HG03095 (cell line): ENCODE results near the gene USP32.
"Not testable (repeated sequence)": the region's sequence is repeated elsewhere in the genome, so short reads cannot be mapped to it uniquely, and the experiment has no call there.

Experiments
- ATAC-seq: cut with Tn5 transposase; IDR thresholded peaks from one replicate; pipeline ENCODE4 v1.9.1; 2021; ENCODE audit warnings: moderate library complexity; ENCODE audit not compliant: unreplicated experiment

USP32 gene

DNA sequence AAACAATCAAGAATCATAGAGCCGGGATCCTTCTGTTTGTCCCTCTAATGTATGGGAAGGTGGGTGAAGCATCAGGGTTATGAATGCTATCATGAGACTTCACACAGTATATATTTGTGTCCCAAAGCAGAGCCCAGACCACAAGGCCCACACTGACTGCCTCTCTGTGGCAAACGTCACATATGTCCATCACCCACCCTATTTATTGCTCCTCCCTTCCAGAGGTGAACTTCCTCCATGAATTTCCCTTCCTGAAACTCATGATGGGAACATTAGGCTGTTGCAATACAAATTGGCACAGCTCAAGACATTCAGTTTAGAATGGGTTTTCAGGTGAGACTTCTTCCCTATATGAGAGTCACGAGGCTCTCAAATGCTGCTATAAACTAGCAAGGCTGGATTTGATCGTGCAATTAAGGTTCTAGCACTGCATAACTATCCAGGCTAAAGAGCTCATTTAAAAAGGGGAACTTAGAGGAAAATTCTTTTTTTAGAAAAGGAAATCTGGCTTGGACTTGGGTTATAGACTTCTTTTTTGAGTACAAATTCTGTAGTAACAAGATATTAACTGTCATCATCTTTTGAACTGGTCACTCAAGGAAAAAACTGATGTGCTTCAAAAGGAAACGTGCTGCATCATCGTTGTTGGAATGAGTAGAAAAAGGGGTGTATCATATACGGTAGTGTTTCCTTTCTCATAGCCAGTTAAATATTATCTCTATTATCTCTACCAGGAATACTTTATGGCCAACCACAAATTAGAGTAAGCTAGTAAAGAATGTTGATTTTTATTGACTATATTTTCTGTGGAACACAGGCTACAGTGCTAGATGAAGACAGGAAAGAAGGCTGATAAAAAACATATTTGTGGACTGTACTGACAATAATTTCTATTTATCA is 204.8 kb downstream of the USP32 start:
- not testable (repeated sequence) for ATAC-seq

GRCh38 chr17:60186372-60186771 is 205.6 kb downstream of the USP32 start:
- ATAC-seq = not testable (repeated sequence)

- ATAC-seq = not testable (repeated sequence)
Measured at GRCh38 chr17:60180380-60180779, 211.6 kb downstream of the USP32 start.

DNA sequence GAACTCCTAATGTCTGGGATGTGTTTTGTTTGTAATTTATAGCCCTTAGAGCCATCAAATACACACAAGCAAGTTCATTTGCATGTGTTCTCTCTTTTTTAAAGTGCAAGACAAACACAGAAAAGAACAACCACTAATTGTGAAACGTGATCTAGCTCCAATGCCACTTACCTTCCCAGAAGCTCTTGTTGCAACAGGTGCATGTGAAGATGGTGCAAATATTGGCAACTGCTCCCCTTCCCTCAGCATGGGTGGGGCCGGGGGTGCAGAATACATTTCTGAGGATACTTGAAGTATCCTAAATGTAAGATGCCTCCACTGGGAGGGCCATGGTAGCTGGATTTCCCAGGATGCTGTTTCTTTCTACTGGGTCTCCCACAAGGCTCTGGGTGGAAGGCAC is 213.8 kb downstream of the USP32 start:
- not testable (repeated sequence) for ATAC-seq

DNA sequence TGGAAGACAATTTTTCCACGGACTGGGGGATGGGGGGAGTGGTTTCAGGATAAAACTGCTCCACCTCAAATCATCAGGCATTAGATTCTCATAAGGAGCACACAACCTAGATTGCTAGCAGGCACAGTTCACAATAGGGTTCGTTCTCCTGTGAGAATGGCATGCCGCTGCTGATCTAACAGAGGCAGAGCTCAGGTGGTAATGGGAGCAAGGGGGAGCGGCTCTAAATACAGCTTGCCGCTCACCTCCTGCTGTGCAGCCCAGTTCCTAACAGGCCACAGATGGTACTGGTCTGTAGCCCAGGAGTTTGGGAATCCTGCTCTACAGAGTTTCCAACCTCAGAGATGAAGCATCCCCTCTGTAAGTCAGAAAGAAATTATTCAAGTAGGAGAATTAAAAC is 215.2 kb downstream of the USP32 start:
- ATAC-seq = not testable (repeated sequence)

GRCh38 chr17:60174767-60175166 is 217.2 kb downstream of the USP32 start:
- ATAC-seq = not testable (repeated sequence)

GRCh38 chr17:60174035-60174434 is 217.9 kb downstream of the USP32 start:
- no peak for ATAC-seq

DNA sequence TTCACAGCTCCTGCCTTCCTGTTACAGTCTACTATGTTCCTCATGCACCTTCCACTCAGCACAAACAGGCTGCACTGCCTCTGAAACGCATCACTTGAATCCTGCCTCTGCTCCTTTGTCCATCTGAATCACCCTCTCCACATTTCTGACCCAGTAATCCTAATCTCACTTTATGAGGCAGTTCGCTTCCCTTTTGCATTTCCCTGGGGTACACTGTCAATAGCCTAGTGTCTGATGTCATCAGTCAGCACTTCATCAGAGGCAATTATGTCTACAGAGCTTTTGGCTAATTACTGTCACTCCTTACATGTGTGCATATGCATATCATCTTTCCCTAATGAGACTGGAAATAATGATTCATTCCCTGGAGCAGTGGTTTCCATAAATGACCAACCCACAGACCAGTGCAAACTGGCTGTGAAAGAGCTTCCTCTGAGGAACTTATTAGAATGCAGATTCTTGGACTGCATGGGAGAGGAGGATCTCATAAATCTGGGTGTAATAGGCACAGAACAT is 218.6 kb downstream of the USP32 start:
- no peak for ATAC-seq

DNA sequence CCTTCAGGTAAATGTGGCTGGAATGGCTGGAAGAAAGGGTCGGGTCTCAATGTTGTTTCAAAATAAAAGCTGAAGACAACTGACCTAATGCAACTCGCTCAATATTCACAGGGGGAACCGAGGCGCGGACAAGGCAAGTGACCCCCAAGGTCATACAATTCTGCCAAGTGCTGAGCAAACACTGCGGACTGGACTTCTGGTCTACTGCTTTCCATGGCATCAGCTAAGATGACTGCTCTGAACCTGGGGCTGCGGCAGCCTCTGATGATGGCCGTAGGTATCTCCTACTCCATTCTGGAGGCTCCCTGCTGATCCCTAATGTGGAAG is 220.2 kb downstream of the USP32 start:
- no peak for ATAC-seq

- ATAC-seq = no peak
Measured at GRCh38 chr17:60170835-60171752, 220.8 kb downstream of the USP32 start.

GRCh38 chr17:60169921-60170817 is 221.8 kb downstream of the USP32 start:
- no peak for ATAC-seq

GRCh38 chr17:60168654-60169053 is 223.3 kb downstream of the USP32 start:
- ATAC-seq = no peak

DNA sequence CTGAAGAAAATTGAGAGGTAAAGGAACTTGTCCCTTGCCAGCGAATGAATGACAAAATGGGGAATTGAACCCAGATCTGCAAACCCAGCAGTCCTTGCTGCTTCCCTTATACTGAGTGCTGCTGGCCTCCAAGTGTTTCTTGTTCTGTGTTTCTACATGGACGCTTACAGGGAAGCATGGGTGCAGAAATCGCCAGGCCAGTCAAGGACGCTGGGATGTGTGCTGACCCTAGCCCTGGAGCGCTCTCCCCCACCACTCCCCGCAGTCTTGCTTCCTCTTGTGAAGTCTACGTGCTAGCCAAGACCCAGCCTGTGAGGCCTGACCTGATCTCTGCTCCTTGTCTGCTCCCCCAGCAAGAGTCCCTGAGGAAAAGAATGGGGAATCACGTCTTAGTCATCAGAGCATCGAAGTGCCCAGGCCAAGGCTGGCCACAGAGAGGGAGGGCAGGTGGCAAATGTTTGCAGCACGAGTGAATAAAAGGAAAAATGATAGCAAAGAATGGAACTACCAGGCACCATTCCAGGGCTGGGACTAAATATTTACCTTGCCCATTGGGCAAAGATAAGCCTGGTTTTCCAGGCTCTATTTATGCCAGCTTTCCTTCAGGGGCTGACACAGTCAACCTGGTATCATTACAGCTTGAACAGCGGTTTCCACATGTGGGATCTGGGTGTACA is 224.7 kb downstream of the USP32 start:
- ATAC-seq = no peak

- ATAC-seq = no peak
Measured at GRCh38 chr17:60165971-60166370, 226.0 kb downstream of the USP32 start.

DNA sequence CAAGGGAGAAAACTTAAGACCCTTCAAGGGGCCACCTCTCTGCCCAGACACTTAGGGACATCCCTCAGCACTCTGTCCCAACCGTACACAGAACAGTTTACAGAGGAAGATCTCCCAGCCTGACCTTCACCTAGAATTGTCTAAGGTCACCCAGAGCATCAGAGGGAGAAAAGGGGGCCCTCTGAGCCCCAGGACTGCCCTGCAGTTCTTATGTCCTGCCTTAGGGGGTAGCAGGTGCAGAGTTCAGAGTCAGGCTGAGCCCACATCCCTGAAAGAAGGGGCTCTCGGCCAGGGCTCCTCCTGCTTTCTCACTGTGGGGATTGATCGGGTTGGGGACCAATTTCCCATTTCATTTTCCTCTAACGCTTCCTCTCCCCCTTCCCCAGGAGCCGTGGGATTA is 226.7 kb downstream of the USP32 start:
- ATAC-seq = no peak

- ATAC-seq = no peak
Measured at GRCh38 chr17:60164697-60165096, 227.2 kb downstream of the USP32 start.

GRCh38 chr17:60164164-60164563 is 227.8 kb downstream of the USP32 start:
- ATAC-seq = no peak

DNA sequence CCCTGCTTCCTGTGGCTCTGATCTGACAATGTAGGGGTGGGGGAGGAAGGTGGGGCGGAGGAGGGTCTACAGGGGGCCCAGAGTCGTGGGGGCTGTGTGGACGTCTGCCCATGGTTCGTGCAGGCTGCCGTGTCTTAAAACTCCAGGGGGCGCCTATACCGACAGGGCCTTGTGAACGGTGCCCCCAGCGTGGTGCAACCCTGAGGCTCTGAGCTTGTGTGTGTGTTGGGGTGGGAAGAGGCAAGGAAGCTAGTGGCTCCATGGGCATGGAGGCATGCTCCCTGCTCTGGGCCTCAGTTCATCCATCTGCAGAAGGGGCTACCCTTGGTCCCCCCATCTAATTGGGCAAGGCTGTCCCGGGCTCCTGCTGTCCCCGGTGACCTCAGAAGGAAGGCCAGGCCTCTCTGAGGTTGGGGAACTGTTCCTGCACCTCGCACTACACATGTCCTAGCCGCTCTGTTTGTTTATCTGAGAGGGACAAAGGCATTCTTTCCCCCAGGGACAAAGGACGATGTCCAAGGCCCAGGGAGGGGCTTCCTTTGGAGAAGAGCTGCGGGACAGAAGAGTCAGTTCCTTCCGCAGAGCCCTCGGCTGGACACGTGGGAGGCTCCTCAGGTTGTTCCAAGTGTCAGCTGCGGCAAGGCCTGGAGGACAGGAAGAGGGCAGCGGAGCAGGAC is 228.7 kb downstream of the USP32 start:
- no peak for ATAC-seq

DNA sequence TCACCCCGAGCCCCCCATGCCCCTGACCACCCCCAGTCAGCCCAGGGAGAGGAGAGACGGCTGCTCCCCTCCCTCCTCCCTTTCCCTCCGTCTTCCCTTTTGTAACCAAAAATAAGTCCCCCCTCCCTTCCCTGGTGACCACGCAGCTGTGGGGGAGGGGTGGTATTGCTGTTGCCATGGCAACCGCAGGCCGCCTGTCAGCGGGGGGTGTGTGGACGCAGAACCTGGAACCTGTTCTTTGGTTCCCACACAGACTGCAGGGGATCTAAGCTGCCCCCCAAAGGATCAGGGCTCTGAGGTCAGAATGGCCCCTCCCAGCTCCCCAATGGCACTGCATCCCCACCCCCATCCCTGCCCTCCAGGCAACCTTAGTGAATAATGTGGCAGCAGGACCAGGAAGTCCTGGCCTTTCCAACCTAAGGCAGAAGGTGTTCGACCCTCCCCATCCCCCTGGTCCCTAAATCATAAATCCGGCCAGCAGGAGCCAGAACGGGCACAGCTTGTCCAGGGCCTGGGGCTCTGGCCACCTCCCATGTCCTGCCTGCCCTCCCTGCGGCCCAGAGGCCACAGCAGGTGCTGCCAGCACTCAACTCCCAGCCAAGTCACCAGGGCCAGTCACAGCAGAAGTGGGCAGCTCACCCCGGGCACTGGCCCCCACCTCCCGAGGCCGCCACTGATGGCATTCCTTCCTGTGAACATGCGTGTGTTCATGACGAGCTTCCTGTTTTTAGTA is 230.2 kb downstream of the USP32 start:
- ATAC-seq = no peak
